ENCODE data around the gene IER2.
"Not testable (repeated sequence)": the region's sequence is repeated elsewhere in the genome, so short reads cannot be mapped to it uniquely, and the experiment has no call there.

IER2 gene

GRCh38 chr19:13181747-13182388, 31.7 kb downstream of the IER2 start:
- H3K9ac ChIP-seq (ENCODE audit: low read depth, low read length), result no peak overlapping the region

GRCh38 chr19:13184926-13185325, 34.7 kb downstream of the IER2 start:
- not testable (repeated sequence) for H3K4me1 ChIP-seq (ENCODE audit: control insufficient read depth, insufficient read depth, low read length); H3K4me3 ChIP-seq (ENCODE audit: low read depth, low read length); H3K9ac ChIP-seq (ENCODE audit: low read depth, low read length); H3K27me3 ChIP-seq (ENCODE audit: control insufficient read depth, insufficient read depth, low read length); H3K36me3 ChIP-seq (ENCODE audit: control insufficient read depth, insufficient read depth, low read length); H3K9me3 ChIP-seq (ENCODE audit: control insufficient read depth, insufficient read depth, low read length)

More at GRCh38 chr19:13181747-13182388, 31.7 kb downstream of the IER2 start:
- Histone ChIP-seq H3K27me3 (ENCODE audit: control insufficient read depth, insufficient read depth, low read length) (no peaks in the 10 kb centered on the region), H3K36me3 (ENCODE audit: control insufficient read depth, insufficient read depth, low read length) (no peaks in the 10 kb centered on the region), H3K4me3 (ENCODE audit: low read depth, low read length) (no peak overlapping the region), H3K4me1 (ENCODE audit: control insufficient read depth, insufficient read depth, low read length) (no peaks in the 10 kb centered on the region), H3K9me3 (ENCODE audit: control insufficient read depth, insufficient read depth, low read length) (no peaks in the 10 kb centered on the region)

DNA sequence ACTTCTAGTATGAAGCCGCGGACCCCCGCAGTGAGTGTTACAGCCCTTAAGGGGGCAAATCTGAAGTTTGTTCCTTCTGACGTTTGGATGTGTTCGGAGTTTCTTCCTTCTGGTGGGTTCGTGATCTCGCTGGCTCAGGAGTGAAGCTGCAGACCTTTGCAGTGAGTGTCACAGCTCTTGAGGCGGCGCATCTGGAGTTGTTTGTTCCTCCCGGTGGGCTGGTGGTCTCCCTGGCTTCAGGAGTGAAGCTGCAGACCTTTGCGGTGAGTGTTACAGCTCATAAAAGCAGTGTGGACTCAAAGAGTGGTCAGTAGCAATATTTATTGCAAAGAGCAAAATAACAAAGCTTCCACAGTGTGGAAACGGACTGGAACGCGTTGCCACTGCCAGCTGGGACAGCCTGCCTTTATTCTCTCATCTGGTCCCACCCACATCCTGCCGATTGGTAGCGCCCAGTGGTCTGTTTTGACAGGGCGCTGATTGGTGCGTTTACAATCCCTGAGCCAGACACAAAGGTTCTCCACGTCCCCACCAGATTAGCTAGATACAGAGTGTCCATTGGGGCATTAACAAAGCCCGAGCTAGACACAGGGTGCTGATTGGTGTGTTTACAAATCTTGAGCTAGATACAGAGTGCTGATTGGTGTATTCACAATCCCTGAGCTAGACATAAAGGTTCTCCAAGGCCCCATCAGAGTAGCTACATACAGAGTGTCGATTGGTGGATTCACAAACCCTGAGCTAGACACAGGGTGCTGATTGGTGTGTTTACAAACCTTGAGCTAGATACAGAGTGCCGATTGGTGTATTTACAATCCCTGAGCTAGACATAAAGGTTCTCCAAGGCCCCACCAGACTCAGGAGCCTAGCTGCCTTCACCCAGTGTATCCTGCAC, 35.8 kb downstream of the IER2 start:
- not testable (repeated sequence) for H3K9ac ChIP-seq (ENCODE audit: low read depth, low read length); H3K9me3 ChIP-seq (ENCODE audit: control insufficient read depth, insufficient read depth, low read length); H3K4me3 ChIP-seq (ENCODE audit: low read depth, low read length); H3K4me1 ChIP-seq (ENCODE audit: control insufficient read depth, insufficient read depth, low read length); H3K36me3 ChIP-seq (ENCODE audit: control insufficient read depth, insufficient read depth, low read length); H3K27me3 ChIP-seq (ENCODE audit: control insufficient read depth, insufficient read depth, low read length)

DNA sequence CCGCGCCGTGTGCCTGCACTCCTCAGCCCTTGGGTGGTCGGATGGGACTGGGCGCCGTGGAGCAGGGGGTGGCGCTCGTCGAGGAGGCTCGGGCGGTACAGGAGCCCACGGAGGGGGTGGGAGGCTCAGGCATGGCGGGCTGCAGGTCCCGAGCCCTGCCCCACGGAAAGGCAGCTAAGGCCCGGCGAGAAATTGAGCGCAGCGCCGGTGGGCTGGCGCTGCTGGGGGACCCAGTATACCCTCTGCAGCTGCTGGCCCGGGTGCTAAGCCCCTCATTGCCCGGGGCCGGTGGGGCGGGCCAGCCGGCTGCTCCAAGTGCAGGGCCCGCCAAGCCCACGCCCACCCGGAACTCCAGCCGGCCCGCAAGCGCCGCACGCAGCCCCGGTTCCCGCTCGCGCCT, 36.5 kb downstream of the IER2 start:
- H3K27me3 ChIP-seq (ENCODE audit: control insufficient read depth, insufficient read depth, low read length); H3K9ac ChIP-seq (ENCODE audit: low read depth, low read length); H3K4me1 ChIP-seq (ENCODE audit: control insufficient read depth, insufficient read depth, low read length); H3K36me3 ChIP-seq (ENCODE audit: control insufficient read depth, insufficient read depth, low read length); H3K4me3 ChIP-seq (ENCODE audit: low read depth, low read length); H3K9me3 ChIP-seq (ENCODE audit: control insufficient read depth, insufficient read depth, low read length): not testable (repeated sequence)

DNA sequence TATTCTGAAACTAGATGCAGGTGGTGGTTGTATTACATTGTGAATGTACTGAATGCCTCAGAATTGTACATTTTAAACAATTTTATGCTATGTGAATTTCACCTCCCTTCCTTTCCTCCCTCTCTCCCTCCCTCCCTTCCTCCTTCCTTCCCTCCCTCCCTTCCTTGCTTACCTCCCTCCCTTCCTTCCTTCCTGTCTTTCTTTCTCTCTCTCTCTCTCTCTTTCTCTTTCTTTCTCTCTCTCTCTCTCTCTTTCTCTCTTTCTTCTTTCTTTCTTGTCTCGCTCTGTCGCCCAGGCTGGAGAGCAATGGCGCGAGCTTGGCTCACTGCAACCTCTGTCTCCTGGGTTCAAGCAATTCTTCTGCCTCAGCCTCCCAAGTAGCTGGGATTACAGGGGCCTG, 37.2 kb downstream of the IER2 start:
- Histone ChIP-seq H3K4me1 (ENCODE audit: control insufficient read depth, insufficient read depth, low read length) (no peaks in the 10 kb centered on the region), H3K27me3 (ENCODE audit: control insufficient read depth, insufficient read depth, low read length) (no peaks in the 10 kb centered on the region), H3K4me3 (ENCODE audit: low read depth, low read length) (no peak overlapping the region), H3K36me3 (ENCODE audit: control insufficient read depth, insufficient read depth, low read length) (no peaks in the 10 kb centered on the region), H3K9me3 (ENCODE audit: control insufficient read depth, insufficient read depth, low read length) (no peaks in the 10 kb centered on the region), H3K9ac (ENCODE audit: low read depth, low read length) (no peak overlapping the region)

DNA sequence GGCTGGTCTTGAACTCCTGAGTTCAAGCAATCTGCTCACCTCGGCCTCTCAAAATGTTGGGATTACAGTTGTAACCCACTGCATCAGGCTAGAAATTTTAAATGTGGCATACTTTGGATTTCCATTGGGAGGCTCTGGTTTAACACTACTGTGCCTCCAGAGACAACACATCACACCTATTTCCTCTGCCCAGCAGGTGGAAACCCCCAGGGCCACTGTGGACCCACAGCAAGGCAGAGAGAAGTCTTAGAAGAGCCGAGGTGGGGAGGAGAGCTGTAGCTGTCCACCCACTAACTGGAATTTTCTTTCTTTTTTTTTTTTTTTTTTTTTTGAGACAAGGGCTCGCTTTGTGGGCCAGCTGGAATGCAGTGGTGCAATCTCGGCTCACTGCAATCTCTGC, 39.4 kb downstream of the IER2 start:
- Histone ChIP-seq H3K4me3 (ENCODE audit: low read depth, low read length) (no peak overlapping the region), H3K9ac (ENCODE audit: low read depth, low read length) (no peak overlapping the region), H3K36me3 (ENCODE audit: control insufficient read depth, insufficient read depth, low read length) (no peaks in the 10 kb centered on the region), H3K4me1 (ENCODE audit: control insufficient read depth, insufficient read depth, low read length) (no peaks in the 10 kb centered on the region), H3K9me3 (ENCODE audit: control insufficient read depth, insufficient read depth, low read length) (no peaks in the 10 kb centered on the region), H3K27me3 (ENCODE audit: control insufficient read depth, insufficient read depth, low read length) (no peaks in the 10 kb centered on the region)

GRCh38 chr19:13190781-13191540, 40.8 kb downstream of the IER2 start:
- Histone ChIP-seq H3K27me3 (ENCODE audit: control insufficient read depth, insufficient read depth, low read length) (no peaks in the 10 kb centered on the region), H3K4me1 (ENCODE audit: control insufficient read depth, insufficient read depth, low read length) (no peaks in the 10 kb centered on the region), H3K36me3 (ENCODE audit: control insufficient read depth, insufficient read depth, low read length) (no peaks in the 10 kb centered on the region), H3K9me3 (ENCODE audit: control insufficient read depth, insufficient read depth, low read length) (no peaks in the 10 kb centered on the region), H3K9ac (ENCODE audit: low read depth, low read length) (no peak overlapping the region), H3K4me3 (ENCODE audit: low read depth, low read length) (no peak overlapping the region)

DNA sequence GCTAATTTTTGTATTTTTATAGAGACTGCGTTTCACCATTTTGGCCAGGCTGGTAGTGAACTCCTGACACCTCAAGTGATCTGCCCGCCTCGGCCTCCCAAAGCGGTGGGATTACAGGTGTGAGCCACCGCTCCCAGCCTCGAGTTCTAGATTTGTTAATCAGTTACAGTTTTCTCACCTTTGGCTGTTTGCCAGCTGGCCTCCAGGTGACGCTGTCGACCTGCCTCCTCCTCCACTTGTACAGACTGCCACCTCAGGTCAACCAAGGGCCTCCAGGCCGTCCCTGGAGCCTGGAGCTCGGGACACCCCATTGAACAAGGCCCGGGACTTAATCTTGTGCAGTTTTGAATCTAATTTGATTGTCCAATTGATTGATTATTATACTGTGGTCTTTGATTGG, 45.5 kb downstream of the IER2 start:
- no peak overlapping the region for H3K9ac ChIP-seq (ENCODE audit: low read depth, low read length)
- H3K27me3 ChIP-seq (ENCODE audit: control insufficient read depth, insufficient read depth, low read length), result no peaks in the 10 kb centered on the region

DNA sequence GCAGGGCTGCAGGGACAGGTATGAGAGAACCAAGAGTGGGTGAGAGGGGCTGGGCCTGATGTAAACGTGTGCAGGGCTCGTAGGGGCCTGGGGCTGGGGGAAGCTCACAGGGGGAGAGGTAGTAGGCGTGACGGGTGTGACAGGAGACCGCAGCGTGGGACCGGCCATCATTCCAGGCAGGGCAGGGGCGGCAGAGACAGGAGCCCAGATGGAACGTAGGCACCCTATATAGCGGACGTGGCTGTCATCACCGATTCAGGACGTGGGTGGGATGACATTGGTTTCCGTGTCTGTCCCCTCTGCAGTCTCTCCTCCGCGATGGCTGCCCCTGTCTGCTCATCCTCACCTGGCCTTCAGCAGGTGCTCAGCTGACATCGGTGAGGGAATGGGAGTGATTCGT, 48.4 kb downstream of the IER2 start:
- H3K27me3 ChIP-seq (ENCODE audit: control insufficient read depth, insufficient read depth, low read length), result no peaks in the 10 kb centered on the region
- H3K36me3 ChIP-seq (ENCODE audit: control insufficient read depth, insufficient read depth, low read length), result no peaks in the 10 kb centered on the region
- H3K9ac ChIP-seq (ENCODE audit: low read depth, low read length), result no peak overlapping the region
- H3K4me1 ChIP-seq (ENCODE audit: control insufficient read depth, insufficient read depth, low read length), result no peaks in the 10 kb centered on the region
- no peak overlapping the region for H3K4me3 ChIP-seq (ENCODE audit: low read depth, low read length)
- H3K9me3 ChIP-seq (ENCODE audit: control insufficient read depth, insufficient read depth, low read length), result no peaks in the 10 kb centered on the region

More for the DNA sequence above, 45.5 kb downstream of the IER2 start:
- Histone ChIP-seq H3K4me1 (ENCODE audit: control insufficient read depth, insufficient read depth, low read length) (no peaks in the 10 kb centered on the region), H3K4me3 (ENCODE audit: low read depth, low read length) (no peak overlapping the region), H3K36me3 (ENCODE audit: control insufficient read depth, insufficient read depth, low read length) (no peaks in the 10 kb centered on the region), H3K9me3 (ENCODE audit: control insufficient read depth, insufficient read depth, low read length) (no peaks in the 10 kb centered on the region)

DNA sequence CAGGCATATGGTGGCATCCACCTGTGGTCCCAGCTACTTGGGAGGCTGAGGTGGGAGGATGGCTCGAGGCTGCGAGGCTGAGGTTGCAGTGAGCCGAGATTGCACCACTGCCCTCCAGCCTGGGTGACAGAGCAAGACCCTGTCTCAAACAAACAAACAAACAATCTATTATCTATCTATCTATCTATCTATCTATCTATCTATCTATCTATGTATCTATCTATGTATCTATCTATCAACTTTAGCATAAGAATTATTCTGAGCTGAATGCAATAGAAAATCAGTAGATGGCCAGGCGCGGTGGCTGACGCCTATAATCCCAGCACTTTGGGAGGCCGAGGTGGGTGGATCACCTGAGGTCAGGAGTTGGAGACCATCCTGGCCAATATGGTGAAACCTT, 51.9 kb downstream of the IER2 start:
- not testable (repeated sequence) for H3K36me3 ChIP-seq (ENCODE audit: control insufficient read depth, insufficient read depth, low read length); H3K27me3 ChIP-seq (ENCODE audit: control insufficient read depth, insufficient read depth, low read length); H3K9ac ChIP-seq (ENCODE audit: low read depth, low read length); H3K9me3 ChIP-seq (ENCODE audit: control insufficient read depth, insufficient read depth, low read length); H3K4me1 ChIP-seq (ENCODE audit: control insufficient read depth, insufficient read depth, low read length); H3K4me3 ChIP-seq (ENCODE audit: low read depth, low read length)
